Muscle of leg (tissue), 11 donors: ENCODE results near the gene CCDC192. TPM values are rescaled to one million over a fixed set of nuclear protein-coding genes. Genes with fewer than 3 reads are reported as not detected.
"Not testable (repeated sequence)": the region's sequence is repeated elsewhere in the genome, so short reads cannot be mapped to it uniquely, and the experiment has no call there.

ENCODE experiments used
- DNase-seq: peaks from one replicate; pipeline ENCODE4 v3.0.0; 2013
- H3K27ac ChIP-seq: one replicate; pipeline ENCODE4 v1.5.1; 2013; ENCODE audit warnings: mild to moderate bottlenecking, low read length, control low read depth
- H3K27me3 ChIP-seq: one replicate; pipeline ENCODE4 v1.6.1; 2013; ENCODE audit warnings: low read length; ENCODE audit not compliant: control insufficient read depth, insufficient read depth
- H3K36me3 ChIP-seq: one replicate; pipeline ENCODE4 v1.6.1; 2013; ENCODE audit warnings: low read length; ENCODE audit not compliant: control insufficient read depth, insufficient read depth
- H3K4me1 ChIP-seq: one replicate; pipeline ENCODE4 v1.6.1; 2013; ENCODE audit warnings: low read length; ENCODE audit not compliant: control insufficient read depth, insufficient read depth
- H3K4me3 ChIP-seq: one replicate; pipeline ENCODE4 v1.5.1; 2013; ENCODE audit warnings: low read length, control low read depth
- H3K9me3 ChIP-seq: replicated peaks from 2 replicates; pipeline ENCODE4 v1.6.1; 2013; ENCODE audit warnings: low read depth, low read length; ENCODE audit not compliant: control insufficient read depth
- WGBS: methylation state at CpG from one replicate; pipeline ENCODE4 v1.1.5; 2013; ENCODE audit warnings: missing lambda C conversion rate; ENCODE audit not compliant: insufficient coverage; 5-methylcytosine and 5-hydroxymethylcytosine counted together
- polyA plus RNA-seq, 8 donors: library from polyadenylated mRNA; unstranded; fragments of 120-200 nt; gene quantifications; one replicate each; pipeline versions ENCODE4 v1.2.1 to v1.2.3, GENCODE V29; 2013; ENCODE audit warnings: inconsistent platforms in 1 of 8, low replicate concordance in 1 of 8; ENCODE audit not compliant: insufficient read length in 8 of 8, insufficient read depth in 1 of 8
- total RNA-seq: library from RNA; stranded (reverse); fragments of 120-200 nt; gene quantifications from one replicate; pipeline ENCODE4 v1.2.4, GENCODE V29; 2013

The CCDC192 gene
- total and polyA plus RNA-seq, 9 donors = 0.18 to 1.0 (median 0.68) TPM

- no peaks in the 10 kb centered on the region for H3K36me3 ChIP-seq
- H3K4me1 ChIP-seq = peaks cover 4% of the 10 kb centered on the region
- H3K9me3 ChIP-seq = peaks cover 2% of the 10 kb centered on the region
- H3K4me3 ChIP-seq = no peak overlapping the region
- DNase-seq = no peak
- no peaks in the 10 kb centered on the region for H3K27me3 ChIP-seq
- no peak overlapping the region for H3K27ac ChIP-seq
- WGBS = 85% methylated on average over 4 of the region's 6 CpGs
Observed at GRCh38 chr5:127785098-127785927, 82.1 kb downstream of the CCDC192 start.

- H3K36me3 ChIP-seq = no peaks in the 10 kb centered on the region
- no peaks in the 10 kb centered on the region for H3K4me1 ChIP-seq
- WGBS = no CpG with 5 or more reads among the region's 1 CpG
- H3K27ac ChIP-seq = no peak overlapping the region
- H3K4me3 ChIP-seq = no peak overlapping the region
- H3K27me3 ChIP-seq = no peaks in the 10 kb centered on the region
- peaks cover 2% of the 10 kb centered on the region for H3K9me3 ChIP-seq
- DNase-seq = no peak
Observed at GRCh38 chr5:127791439-127791838, 88.2 kb downstream of the CCDC192 start.

- H3K36me3 ChIP-seq = not testable (repeated sequence)
Observed at GRCh38 chr5:127791908-127792307, 88.7 kb downstream of the CCDC192 start.

GRCh38 chr5:127793052-127793451 is 89.9 kb downstream of the CCDC192 start:
- Histone ChIP-seq H3K27me3 (no peaks in the 10 kb centered on the region), H3K9me3 (peaks cover 2% of the 10 kb centered on the region), H3K27ac (no peak overlapping the region), H3K4me3 (no peak overlapping the region), H3K4me1 (no peaks in the 10 kb centered on the region), H3K36me3 (no peaks in the 10 kb centered on the region)
- DNase-seq = no peak

More at GRCh38 chr5:127791908-127792307, 88.7 kb downstream of the CCDC192 start:
- H3K27me3 ChIP-seq, H3K9me3 ChIP-seq, H3K4me3 ChIP-seq, H3K4me1 ChIP-seq, H3K27ac ChIP-seq, DNase-seq: not testable (repeated sequence)
- WGBS = 100% methylated on average over 1 of the region's 2 CpGs

- H3K27ac ChIP-seq = no peak overlapping the region
- H3K4me1 ChIP-seq = no peaks in the 10 kb centered on the region
- no peaks in the 10 kb centered on the region for H3K27me3 ChIP-seq
- no peaks in the 10 kb centered on the region for H3K36me3 ChIP-seq
- peaks cover 2% of the 10 kb centered on the region for H3K9me3 ChIP-seq
- H3K4me3 ChIP-seq = no peak overlapping the region
- 100% methylated on average over 1 of the region's 4 CpGs for WGBS
- DNase-seq = no peak
Observed at GRCh38 chr5:127793879-127794278, 90.7 kb downstream of the CCDC192 start.

GRCh38 chr5:127796211-127796610 is 93.0 kb downstream of the CCDC192 start:
- Histone ChIP-seq H3K4me1 (no peaks in the 10 kb centered on the region), H3K36me3 (no peaks in the 10 kb centered on the region), H3K4me3 (no peak overlapping the region), H3K27ac (no peak overlapping the region), H3K9me3 (no peaks in the 10 kb centered on the region), H3K27me3 (no peaks in the 10 kb centered on the region)
- no peak for DNase-seq

GRCh38 chr5:127799293-127799905 is 96.2 kb downstream of the CCDC192 start:
- H3K36me3 ChIP-seq = no peaks in the 10 kb centered on the region
- H3K9me3 ChIP-seq = no peaks in the 10 kb centered on the region
- no peaks in the 10 kb centered on the region for H3K27me3 ChIP-seq
- H3K4me1 ChIP-seq = no peaks in the 10 kb centered on the region
- H3K27ac ChIP-seq = no peak overlapping the region
- H3K4me3 ChIP-seq = no peak overlapping the region
- no peak for DNase-seq
- WGBS = no CpG with 5 or more reads among the region's 2 CpGs

- no peak overlapping the region for H3K4me3 ChIP-seq
- H3K36me3 ChIP-seq = no peaks in the 10 kb centered on the region
- no peaks in the 10 kb centered on the region for H3K27me3 ChIP-seq
- no peak for DNase-seq
- no peaks in the 10 kb centered on the region for H3K9me3 ChIP-seq
- no peaks in the 10 kb centered on the region for H3K4me1 ChIP-seq
- no peak overlapping the region for H3K27ac ChIP-seq
- WGBS = 80% methylated on average over 1 of the region's 2 CpGs
Observed at GRCh38 chr5:127801751-127802476, 98.7 kb downstream of the CCDC192 start.

GRCh38 chr5:127802477-127802865 is 99.3 kb downstream of the CCDC192 start:
- 44% methylated on average over 2 of the region's 3 CpGs for WGBS
- H3K9me3 ChIP-seq = no peaks in the 10 kb centered on the region

GRCh38 chr5:127804886-127805426 is 101.8 kb downstream of the CCDC192 start:
- Histone ChIP-seq H3K4me1 (no peaks in the 10 kb centered on the region), H3K27me3 (no peaks in the 10 kb centered on the region), H3K9me3 (no peaks in the 10 kb centered on the region), H3K36me3 (no peaks in the 10 kb centered on the region), H3K27ac (no peak overlapping the region), H3K4me3 (no peak overlapping the region)
- 86% methylated on average over 4 of the region's 6 CpGs for WGBS
- no peak for DNase-seq

More at GRCh38 chr5:127802477-127802865, 99.3 kb downstream of the CCDC192 start:
- DNase-seq = no peak
- Histone ChIP-seq H3K4me1 (no peaks in the 10 kb centered on the region), H3K36me3 (no peaks in the 10 kb centered on the region), H3K27ac (no peak overlapping the region), H3K27me3 (no peaks in the 10 kb centered on the region), H3K4me3 (no peak overlapping the region)
